ENCODE data around the gene CACNA2D3.

- TF ChIP-seq POLR2AphosphoS5 (IDR thresholded peaks at IDR 0.05; ENCODE audit: low read depth, low read length) (no peak), REST (IDR thresholded peaks at IDR 0.05; ENCODE audit: insufficient read depth in 1 of 2, low read depth in 2 of 2, low read length in 2 of 2) (no peak)
These were observed 236.0 kb downstream of the CACNA2D3 start for GRCh38 chr3:54358316-54358715.
